HG03575 (cell line): ENCODE results near the gene PLVAP.
A peak's percentile ranks its signal among the peaks of the same experiment; 100 is the strongest.

Experiments
- ATAC-seq: cut with Tn5 transposase; IDR thresholded peaks from one replicate; pipeline ENCODE4 v1.9.1; 2021; ENCODE audit not compliant: unreplicated experiment, insufficient number of reproducible peaks, low FRiP score; ENCODE audit errors: extremely low read depth

PLVAP gene

DNA sequence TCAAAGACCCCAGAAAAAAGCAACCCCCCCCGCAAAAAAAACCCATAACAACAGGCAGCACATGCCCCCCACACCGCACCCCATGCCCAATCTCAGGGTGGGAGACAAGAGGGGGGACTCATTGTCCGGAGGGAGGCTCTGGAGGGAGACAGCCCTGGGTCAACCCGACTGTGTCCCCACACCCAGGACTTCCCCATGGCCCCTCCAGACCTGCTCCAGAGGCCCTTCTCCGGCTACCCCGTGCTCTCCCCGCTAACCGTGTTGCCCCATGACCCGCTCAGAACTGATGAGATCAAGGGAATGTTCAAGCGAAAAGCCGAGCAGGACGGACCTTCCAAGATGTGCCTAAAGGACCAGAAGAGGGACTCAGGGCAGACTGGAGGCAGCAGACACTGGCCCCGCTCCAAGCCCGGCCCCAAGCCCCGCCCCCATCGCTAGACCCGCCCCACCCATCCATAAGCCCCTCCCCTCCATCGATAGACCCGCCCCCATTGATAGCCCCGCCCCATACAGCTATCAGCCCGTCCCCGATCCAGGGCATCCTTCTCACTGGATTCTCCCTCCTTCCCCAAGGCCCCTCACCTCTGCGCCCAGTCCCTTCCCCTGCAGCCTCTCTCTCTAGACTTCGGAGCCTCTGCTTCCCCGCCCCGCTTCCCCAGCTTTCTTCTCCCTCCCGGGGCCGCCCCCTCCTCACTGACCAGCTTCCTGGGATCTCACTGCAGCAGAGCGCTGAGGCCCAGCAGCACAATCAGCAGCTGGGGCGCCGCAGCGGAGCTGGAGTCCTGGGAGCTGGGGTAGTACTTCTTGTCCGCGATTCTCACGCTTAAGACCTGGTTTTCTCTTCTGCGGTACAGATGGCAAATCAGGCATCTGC lies 26.1 kb upstream of the PLVAP start:
- no peak for ATAC-seq

DNA sequence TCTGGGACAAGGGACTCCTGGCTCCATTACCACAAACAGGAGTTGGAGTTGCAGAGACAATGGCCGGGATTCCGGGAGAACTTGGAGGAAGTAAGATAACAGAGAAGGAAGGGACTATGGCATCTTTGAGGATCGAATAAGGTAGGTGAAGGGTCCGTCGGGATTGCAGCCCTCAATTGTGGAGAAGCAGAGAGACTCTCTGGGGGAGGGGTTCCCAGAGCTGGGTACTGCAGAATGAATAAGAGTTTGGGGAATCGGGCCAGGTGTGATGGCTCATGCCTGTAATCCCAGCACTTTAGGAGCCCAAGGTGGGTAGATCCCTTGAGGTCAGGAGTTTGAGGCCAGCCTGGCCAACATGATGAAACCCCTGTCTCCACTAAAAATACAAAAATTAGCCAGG lies 24.5 kb upstream of the PLVAP start:
- no peak for ATAC-seq

DNA sequence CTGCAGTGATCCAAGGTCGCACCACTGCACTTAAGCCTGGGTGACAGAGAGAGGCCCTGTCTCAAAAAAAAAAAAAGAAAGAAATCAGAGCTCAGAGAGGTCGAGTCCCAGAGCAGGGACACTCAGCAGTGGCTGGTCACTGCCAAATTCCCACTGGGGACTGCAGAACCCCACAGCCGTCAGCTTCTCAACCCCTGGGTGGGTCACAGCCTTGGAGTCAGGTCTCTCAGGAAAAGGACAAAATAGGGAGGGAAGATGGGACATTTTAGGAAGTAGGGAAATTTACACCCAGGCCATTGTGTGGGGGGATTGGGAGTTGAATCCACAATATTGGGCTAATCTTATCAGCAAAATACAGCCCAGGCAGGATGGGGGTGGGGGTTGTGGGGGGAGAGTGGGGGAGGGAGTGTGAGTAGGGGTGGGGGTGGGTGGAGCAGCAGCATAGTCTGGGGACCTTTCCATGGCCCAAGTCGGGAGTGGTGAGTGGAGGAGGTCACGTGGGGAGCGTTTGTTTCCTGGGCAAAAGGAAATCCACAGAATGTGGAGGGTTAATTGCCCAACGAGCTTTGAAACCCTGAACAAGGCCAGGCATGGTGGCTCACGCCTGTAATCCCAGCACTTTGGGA lies 21.9 kb upstream of the PLVAP start:
- ATAC-seq = no peak

DNA sequence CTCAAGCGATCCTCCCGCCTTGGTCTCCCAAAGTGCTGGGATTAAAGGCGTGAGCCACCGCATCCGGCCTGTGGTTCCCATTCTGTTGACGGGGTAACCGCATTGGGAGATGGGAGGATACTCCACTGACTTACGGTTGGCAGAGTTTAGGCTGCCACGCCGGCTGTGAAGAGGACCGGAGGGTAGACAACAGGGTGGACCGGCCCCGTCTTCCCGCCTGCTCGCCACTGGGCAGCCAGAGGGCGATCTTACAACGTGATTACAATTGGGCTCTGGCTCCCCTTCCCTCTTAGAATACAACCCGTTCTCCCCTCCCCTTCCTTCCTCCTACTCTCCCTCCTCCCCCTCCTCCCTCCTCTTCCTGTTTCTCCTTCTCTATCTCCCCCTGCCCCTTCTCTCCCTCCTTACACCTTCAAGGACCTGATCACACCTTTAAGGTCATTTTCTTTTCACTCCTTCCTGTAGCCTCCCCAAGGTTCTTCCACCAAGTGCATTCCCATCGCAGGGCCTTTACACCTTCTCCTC lies 17.8 kb upstream of the PLVAP start:
- ATAC-seq = no peak

DNA sequence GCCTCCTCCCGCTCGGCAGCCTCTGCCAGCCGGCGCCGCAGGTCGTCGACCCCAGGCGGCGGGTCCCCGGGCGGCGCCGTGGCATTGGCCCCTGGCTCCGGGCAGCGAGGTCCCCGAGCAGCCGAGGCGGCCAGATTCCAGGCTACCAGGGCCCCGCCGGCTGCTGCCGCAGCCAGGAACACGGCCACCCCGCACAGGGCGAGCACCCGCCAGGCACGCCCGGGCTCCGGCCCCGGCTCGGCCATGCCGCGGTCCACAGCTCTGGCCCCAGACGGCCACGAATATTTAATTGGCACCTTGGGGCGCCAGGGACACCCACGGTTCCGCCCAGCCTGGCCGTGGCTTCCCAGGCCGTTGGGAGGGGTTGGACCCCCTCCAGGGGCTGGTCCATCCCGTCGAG lies 16.8 kb upstream of the PLVAP start, which contains the start of gene CCDC194:
Gene CCDC194, minus strand, starts transcription at position 283 of the 400 bp plus-strand sequence. Its CDS starts 38 bp downstream, at position 245.
- no peak for ATAC-seq

DNA sequence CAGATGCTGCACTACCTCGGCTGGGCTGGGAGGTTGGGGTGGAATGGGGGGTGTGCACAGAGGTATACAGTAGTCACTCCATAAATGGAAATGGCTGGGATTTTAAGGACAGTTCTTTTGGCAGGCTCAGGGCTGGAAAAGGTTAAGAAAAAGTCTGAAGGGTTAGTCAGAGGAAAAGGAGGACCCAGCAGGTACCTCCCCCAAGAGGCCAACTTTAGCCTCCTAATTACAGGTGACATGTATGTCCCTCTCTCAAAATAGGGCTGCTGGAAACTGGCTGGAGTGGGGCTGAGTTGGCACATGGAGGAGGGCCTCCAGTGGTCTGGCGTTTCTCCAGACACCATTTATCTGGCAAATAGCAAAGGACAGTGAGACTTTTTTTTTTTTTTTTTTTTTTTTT lies 15.9 kb upstream of the PLVAP start:
- no peak for ATAC-seq

DNA sequence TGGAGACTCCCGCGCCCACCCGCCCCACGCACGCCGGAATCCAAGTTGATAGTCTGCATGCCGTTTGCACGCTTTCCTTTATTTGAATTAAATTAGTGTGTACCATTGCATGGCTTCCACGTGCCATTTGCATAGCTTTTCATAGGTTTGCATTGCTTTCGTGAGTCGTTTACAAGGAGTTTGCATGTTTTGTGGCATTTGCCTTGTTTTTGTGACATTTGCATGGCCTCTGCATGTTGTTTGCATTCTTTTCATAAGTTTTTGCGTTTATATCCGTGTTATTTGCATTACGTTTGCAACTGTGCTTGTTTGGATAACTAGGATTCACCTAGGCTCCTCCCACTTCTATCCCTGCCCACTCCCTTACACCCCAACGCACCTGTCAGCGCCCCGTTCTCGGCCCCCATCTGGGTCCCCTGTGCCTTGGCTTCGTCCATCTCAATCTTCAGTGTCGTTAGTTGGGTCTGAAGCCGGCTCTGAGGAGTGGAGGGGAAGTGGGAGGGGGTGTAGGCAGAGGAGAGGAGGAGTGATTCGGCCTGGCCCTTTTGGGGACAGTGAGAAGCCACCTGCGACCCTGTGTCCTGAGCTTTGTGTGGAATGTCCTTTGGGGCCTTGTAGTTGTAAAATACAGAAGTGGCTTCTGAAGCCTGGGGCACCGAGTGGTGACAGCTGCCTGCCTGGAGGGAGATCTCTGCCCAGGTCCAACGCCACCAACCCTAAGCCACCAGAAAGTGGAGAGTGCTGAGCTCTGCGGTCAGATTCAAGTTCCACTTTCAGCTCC lies 14.4 kb upstream of the PLVAP start:
- no peak for ATAC-seq

DNA sequence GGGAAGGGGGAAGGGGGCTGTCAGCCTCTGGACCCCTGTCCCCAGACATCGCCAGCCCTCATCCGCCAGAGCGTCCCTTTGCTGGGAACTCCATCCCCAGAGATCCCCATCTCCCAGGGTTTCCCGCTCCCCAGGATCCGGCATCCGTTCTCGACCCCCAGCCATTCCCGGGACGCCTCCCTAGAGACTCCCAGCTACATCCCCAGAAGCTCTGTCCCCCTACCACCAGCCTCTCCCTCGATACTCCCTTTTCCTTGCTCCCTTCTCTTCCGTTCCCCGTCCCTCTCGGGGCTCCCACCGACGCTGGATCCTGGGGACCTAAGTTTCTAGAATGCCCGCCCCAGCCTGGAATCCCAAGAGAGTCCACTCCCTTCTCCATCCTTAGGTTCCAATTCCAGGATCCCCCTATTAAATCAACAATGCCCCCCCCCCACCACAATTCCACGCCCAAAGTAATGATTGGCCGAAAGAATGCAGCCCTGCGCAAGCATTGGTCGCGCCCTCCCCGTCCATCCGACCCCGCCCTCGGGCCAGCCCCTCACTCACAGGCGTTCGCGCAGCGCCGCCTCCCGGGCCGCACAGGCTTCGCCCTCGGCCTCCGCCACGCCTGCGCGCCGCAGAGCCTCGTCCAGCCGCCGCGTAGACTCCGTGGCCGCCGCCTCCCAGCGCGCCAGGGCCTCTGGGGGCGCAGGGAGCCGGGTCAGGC lies 13.7 kb upstream of the PLVAP start:
- ATAC-seq = no peak

DNA sequence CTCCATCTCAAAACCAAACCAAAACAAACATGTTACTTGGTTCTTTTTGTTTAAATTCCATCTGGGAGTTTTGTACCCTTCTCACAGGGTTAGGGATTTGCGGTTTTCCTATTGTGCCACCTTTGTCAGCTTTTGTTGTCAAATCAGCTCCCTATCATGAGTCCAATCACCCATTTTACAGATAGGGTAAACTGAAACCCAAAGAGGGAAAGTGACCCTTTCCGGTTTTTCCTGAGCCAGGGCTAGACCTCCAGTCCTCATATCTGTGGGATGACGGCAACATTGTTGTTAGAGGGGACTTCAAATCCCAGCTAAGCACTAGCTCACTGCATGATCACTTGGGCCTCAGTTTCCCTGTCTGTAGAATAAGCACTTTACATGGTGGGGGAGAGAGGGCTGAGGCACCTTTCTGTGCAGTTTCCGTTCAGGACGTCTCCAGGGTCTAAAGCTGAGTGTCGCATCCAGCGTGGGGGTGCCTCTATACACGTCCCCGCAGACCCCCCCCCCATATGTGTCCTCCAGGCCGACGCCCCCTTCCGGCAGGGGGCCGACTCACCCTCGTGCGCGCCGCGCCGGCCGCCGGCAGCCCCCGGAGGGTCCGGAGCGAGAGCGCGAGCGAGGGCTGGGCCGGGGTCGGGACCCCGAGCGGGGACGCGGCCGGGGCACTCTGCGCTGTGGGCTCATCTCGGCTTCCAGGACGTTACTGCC lies 13.0 kb upstream of the PLVAP start:
- no peak for ATAC-seq

DNA sequence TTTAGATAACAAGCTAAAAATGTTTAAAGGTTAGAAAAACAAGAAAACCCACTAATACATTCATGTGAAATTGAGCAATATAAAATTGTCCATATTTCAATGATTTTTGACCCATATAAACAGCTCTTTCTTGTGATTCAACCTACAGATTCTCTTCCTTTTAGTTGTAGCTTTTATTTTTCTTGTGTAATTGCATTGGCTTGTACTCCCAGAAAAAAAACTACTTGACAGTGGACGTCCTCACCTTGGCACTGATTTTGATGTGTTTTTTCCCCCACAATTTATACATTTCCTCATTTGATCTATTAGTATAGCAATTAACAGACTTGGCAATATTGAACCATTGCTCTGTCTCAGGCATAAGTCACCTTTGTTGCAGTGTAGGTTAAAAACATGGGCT lies 12.1 kb upstream of the PLVAP start:
- ATAC-seq = no peak

DNA sequence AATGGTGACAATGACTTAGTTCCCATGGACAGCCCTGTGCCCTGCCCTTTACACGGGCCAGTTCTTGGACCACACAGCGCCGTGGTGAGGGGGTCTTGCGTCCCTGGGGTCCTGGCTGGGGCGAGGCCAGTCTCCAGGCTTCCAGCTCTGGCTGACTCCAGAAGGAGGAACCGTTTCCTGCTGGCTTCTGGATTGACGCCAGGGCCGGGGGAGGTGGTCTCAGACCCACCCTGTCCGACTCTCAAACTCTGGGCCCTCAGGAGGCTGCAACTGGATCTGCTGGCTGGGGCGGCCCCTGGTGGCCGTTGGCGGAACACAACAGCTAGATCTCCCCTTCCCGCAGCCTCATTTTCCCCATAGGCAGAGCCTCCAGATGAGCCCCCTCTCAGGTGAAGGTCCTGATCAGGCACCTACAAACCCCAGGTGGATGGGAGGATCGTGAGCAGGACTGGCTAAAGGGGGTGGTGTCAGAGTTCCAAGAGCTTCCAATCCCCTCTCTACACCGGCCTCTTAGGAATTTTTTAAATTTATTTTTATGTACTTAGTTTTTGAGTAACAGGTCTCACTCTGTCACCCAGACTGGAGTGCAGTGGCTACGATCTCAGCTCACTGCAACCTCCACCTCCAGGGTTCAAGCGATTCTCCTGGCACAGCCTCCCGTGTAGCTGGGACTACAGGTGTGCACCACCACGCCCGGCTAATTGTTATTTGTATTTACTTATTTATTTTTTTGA lies 8.9 kb upstream of the PLVAP start:
- ATAC-seq = no peak

DNA sequence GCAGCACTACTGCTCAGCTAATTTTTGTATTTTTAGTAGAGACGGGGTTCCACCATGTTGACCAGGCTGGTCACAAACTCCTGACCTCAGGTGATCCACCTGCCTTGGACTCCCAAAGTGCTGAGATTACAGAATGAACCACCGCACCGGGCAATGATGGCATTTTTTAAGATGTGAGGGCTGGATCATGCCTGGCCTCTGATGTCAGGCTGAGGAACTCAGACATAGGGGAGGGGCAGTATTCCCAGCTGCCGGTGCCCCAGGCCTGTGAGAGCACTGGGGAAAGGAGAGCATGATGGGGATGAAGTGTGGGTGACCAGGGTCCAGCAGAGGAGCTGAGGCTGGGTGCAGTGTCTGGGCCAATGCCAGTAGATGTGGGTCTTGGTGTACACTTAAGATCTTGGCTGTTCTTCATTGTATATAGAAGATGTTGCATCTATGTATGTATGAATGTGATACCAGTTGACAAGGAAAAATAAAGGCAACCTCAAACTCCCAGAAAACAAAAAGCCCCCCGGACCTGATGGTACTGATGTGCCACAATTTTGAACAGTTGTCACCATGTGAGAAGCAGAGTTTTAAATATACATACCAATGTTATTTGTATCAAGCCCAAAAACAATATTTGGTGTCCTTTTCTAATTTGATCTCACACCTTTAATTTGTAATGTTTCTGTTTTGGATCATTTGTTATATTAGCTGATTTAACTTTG lies 3.4 kb upstream of the PLVAP start:
- no peak for ATAC-seq

DNA sequence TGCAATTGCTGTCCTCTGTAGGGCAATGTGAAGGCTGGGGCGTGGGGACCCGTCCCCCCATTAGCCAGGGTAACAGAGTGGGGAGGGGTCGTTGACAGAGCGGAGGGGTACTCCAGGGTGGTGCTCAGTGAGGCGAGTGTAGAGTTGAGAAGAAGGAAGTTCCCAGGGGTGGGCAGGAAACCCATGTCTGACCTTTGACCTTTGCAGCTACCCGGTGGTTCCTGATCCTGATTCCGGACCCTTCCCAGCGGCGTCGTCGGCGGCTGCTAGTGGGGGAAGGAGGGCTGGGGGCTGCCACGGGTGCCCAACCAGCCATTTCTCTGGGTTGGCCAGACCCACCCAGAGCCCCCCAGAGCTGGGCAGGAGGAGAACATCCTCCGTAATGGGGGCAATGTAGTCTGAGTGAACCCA lies 2.1 kb upstream of the PLVAP start:
- no peak for ATAC-seq

DNA sequence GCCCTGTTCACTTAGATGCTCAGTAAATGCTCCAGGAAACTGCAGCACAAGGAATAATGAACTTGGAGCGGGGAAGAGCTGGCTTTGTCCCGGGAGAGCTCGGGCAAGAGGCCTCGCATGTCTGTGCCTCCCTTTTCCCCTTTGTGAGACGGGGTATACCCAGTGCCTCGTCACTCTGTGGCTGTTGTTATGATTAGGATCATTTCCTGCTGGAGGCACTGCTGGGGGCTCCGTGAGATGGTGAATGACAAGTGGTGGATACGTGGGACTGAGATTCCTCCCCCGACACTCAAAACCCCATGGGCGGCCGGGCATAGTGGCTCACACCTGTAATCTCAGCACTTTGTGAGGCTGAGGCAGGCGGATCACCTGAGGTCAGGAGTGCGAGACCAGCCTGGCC lies 1.1 kb upstream of the PLVAP start:
- no peak for ATAC-seq

DNA sequence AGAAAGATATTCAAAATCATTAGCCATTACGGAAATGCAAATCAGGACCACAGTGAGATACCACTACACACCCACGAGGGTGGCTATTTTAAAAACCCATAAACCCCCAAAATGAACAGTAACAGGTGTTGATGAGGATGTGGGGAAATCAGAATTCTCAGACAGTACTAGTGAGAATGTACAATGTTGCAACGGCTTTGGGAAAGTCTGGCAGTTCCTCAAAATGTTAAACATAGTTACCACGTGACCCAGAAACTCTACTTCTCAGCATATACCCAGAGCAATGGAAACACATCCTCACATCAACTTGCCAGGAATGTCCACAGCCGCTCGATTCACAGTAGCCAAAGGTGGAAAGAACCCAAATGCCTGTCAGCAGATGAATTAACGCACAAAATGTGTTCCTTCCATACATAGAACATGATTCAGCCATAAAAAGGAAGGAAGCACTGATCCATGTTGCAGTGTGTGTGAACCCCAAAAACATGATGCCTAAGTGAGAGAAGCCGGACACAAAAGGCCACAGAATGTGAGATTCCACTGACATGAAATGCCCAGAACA lies 7.0 kb downstream of the PLVAP start:
- ATAC-seq = peak; percentile 85

DNA sequence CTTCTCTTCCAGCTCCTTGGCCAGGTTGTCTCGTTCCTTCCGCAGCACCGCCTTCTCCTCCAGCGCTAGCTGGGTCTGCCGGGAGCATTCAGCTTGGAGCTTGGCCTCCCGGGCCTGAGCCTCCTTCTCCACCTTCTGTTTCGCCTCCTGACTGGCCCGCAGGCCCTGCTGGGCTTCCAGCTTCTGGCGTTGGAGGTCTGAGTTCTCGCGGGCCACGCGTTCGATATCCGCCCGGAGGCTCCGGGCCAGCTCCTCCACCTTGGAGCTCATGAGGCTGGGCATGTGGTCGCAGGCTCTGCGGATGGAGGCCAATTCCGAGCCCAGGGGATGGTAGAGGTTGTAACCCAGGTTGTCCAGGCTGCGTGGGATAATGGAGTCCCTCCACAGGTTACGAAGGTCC lies 11.8 kb downstream of the PLVAP start:
- ATAC-seq = no peak
